ENCODE results near the gene DHRS9. TPM values are rescaled to one million over a fixed set of nuclear protein-coding genes. Genes with fewer than 3 reads are reported as not detected.

Gene DHRS9
- total and polyA plus RNA-seq, 2 of the 4 experiments (the other 2 are of a cell fraction): not detected

- TF ChIP-seq SMC3 (IDR thresholded peaks at IDR 0.05; ENCODE audit: low read depth, low read length): no peak
These were observed 21.8 kb upstream of the DHRS9 start (continued) for GRCh38 chr2:169047256-169048250.

GRCh38 chr2:169049142-169049541 is 20.2 kb upstream of the DHRS9 start:
- Histone ChIP-seq H3K9me1 (ENCODE audit: insufficient read depth, low read length) (no peaks in the 10 kb centered on the region), H3K4me3 (ENCODE audit: insufficient read depth, low read depth, low read length) (no peak overlapping the region), H3K27me3 (ENCODE audit: control insufficient read depth, insufficient read depth, low read length) (no peaks in the 10 kb centered on the region), H4K91ac (ENCODE audit: insufficient read depth, low read depth, low read length) (no peak overlapping the region), H2BK120ac (ENCODE audit: low read depth, low read length) (no peak overlapping the region), H3K18ac (ENCODE audit: low read depth, low read length) (no peak overlapping the region), H2BK20ac (ENCODE audit: low read depth, low read length) (no peak overlapping the region), H3K56ac (ENCODE audit: extremely low read depth, insufficient read depth, low read length) (no peak overlapping the region), H2AK9ac (replicated peaks; ENCODE audit: low read depth, low read length, poor library complexity) (no peak overlapping the region), H2AFZ (replicated peaks; ENCODE audit: low read length, poor library complexity) (no peak overlapping the region), H3K23ac (ENCODE audit: low read depth, low read length) (no peak overlapping the region), H3K36me3 (ENCODE audit: control insufficient read depth, insufficient read depth, low read length) (no peaks in the 10 kb centered on the region), H2BK15ac (ENCODE audit: low read depth, low read length) (no peak overlapping the region), H3K9ac (ENCODE audit: low read depth, low read length) (no peak overlapping the region), H4K20me1 (ENCODE audit: insufficient read depth, low read length) (no peaks in the 10 kb centered on the region), H2BK5ac (ENCODE audit: low read depth, low read length, poor library complexity, severe bottlenecking) (no peak overlapping the region), H2AK5ac (ENCODE audit: low read depth, low read length) (no peak overlapping the region), H3K14ac (replicated peaks; ENCODE audit: low read depth, low read length) (no peak overlapping the region), H3K4me1 (ENCODE audit: control insufficient read depth, insufficient read depth, low read length) (no peaks in the 10 kb centered on the region), H3K4me2 (ENCODE audit: low read depth, low read length) (no peak overlapping the region), H3K4ac (ENCODE audit: low read depth, low read length) (no peak overlapping the region), H3K27ac (ENCODE audit: insufficient read depth, low read length) (no peak overlapping the region), H4K8ac (ENCODE audit: low read depth in 2 of 2, low read length in 2 of 2) (no peak overlapping the region), H3K79me1 (ENCODE audit: low read depth in 1 of 2, low read length in 2 of 2) (no peaks in the 10 kb centered on the region), H3K9me3 (ENCODE audit: control insufficient read depth, insufficient read depth, low read length) (peaks cover 5% of the 10 kb centered on the region; the same call in 1 of the 2 replicates), H4K5ac (ENCODE audit: low read depth, low read length) (no peak overlapping the region)
- dilution Hi-C loops (cut with HindIII; ENCODE audit: low sequenced_read_pairs, unreplicated experiment): no loop called here
- in situ Hi-C loops (cut with MboI; ENCODE audit: low sequenced_read_pairs): no loop called here
- no CpG with 5 or more reads among the region's 3 CpGs for WGBS, 2 experiments (ENCODE audit: extremely low coverage in 2 of 2, insufficient read length in 1 of 2)
- no peak for DNase-seq
- no peak for ATAC-seq (ENCODE audit: low read depth)
- TF ChIP-seq SMC3 (IDR thresholded peaks at IDR 0.05; ENCODE audit: low read depth, low read length): no peak
- TF ChIP-seq POLR2A (IDR thresholded peaks at IDR 0.05; ENCODE audit: low read depth, low read length): no peak
- TF ChIP-seq USF2 (IDR thresholded peaks at IDR 0.05; ENCODE audit: low read depth, low read length): no peak
- TF ChIP-seq MAZ (IDR thresholded peaks at IDR 0.05; ENCODE audit: borderline replicate concordance, low read depth, low read length): no peak
- TF ChIP-seq MXI1 (IDR thresholded peaks at IDR 0.05; ENCODE audit: borderline replicate concordance, low read depth, low read length): no peak
- ChIA-PET POLR2A (ENCODE audit: unreplicated experiment) (no interaction called here), CTCF (no interaction called here)
- no TSS peak for BruUV-seq (replicated peaks)
- intact Hi-C loops (cut with micrococcal nuclease): no loop called here
